Muscle of arm (tissue), 12 donors: ENCODE results near the gene TUBB2A. TPM values are rescaled to one million over a fixed set of nuclear protein-coding genes. Genes with fewer than 3 reads are reported as not detected.

Source experiments
- DNase-seq: peaks from one replicate; pipeline ENCODE4 v3.0.0-alpha.2; 2013
- polyA plus RNA-seq, 12 donors: library from polyadenylated mRNA; unstranded; fragments of 120-200 nt; gene quantifications; one replicate each; pipeline ENCODE4 v1.2.1, GENCODE V29; 2013; ENCODE audit not compliant: insufficient read length in 12 of 12

TUBB2A gene
- polyA plus RNA-seq, 12 donors, result 58.0 to 116 (median 77.1) TPM; not detected in 1

DNA sequence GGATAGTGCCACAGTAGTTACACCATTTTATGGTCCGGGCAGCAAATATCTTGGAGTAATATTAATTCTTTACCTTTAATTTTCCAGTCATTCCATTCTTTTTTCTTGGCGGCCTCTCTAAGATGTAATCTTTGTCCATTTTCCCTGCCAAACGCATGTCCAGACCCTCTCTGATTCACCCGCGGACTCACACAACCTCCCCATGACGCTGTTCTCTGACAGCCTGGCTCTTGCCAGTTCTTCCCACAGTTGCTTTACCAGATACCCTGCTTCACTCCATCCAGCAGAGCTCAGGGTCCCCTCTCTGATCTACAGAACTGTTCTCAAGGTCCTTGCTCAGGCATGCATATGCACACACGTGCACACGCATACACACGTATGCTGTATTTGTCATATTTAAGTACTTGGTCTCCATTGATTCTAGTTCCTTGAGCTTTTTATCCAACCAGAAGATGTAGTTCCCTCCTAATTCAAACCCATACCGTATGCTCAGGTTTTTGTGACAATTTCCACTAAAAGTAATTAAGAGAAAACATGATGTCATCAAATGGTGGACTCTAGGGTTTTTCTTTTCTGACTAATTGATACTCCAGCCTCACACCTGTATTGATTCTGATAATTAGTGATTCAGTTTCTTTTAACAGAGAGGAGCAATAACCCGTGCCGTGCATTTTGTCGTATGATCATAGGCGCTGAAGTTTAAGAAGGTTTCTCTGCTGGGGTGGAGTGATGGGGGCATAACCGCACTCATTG lies 28.8 kb downstream of the TUBB2A start:
- DNase-seq, result peak; percentile 41

GRCh38 chr6:3125815-3126214 lies 31.5 kb downstream of the TUBB2A start:
- no peak for DNase-seq

- DNase-seq, result no peak
These were observed 32.7 kb downstream of the TUBB2A start for GRCh38 chr6:3124667-3125066.

DNA sequence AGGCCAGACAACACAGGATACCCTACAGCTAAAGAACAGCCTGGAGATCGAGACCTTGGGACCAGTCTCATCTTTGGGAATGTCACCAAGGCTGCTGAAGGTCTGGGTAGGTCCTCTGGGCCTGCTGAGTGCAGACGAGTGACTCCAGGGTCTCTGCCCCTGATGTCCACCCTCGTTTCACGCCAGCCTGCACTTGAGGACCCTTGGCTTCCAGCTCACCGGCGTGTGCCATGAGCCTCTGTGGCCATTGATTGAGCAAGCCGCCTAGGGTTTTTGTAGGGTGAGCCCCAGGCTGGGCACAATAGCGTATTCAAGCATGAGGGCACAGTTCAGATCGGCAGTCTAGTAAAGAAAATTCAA lies 34.5 kb downstream of the TUBB2A start:
- DNase-seq, result no peak

GRCh38 chr6:3120765-3121089 lies 36.6 kb downstream of the TUBB2A start:
- no peak for DNase-seq

DNA sequence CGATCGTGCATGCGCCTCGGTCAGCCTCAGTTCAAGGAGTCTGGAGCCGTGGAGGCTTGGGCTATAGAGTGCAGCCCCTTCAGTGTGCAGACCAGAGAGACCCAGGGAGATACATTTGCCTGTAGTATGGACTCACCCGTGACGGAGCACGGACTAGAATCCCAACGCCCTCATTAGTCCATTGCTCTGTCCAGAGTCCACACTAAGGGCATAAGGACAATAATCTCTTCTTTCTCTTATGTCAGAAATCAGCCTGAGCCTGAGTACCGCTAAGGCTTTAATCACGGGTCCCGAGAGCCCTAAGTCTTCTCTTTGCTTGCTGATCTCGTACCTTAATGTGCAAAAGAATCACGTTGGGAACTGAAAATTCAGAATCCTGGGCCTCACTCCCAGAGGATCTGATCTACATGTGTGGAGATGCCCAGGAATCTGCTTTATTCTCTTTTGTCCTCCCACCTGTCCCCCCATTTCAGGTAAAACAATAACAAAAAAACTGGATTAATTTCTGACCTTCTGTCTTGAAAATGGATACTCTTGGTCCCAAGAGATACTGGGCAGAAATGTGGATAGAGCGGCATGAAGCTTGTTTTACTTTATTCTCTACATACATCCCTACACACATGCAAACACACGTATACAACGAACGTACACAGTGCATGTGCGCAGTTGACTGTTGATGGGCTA lies 38.2 kb downstream of the TUBB2A start:
- DNase-seq, result peak; percentile 50

DNA sequence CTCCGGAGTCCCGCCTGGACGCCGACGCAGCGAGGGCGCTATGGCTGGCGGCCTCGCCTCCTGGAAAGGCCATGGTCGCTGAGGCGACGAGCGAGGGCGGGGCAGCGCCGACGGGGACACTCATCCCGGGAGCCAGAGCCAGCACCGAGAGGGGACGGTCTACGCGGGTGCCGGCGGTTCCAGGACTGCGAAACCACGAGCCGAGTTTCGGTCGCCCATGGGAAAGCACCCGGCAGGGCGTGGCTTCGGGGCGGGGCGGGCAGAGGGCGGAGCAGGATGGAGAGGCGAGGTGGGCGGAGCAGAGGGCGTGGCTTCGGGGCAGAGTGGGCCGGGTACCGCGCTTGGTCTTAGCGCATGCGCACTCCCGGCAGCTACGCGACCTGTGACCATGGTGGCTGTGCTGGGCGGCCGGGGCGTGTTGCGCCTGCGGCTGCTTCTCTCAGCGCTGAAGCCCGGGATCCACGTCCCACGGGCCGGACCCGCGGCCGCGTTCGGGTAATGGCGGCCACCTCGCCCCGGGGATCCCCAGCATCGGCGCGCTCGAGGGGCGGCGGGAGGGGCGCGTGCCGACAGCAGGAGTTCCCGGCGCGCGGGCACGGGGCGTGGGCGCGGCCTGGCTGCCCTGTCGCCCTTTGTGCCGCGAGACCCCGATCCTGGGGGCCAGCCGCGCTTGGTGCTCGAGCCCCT lies 38.8 kb downstream of the TUBB2A start, which contains the start of gene BPHL:
Gene BPHL, plus strand, starts transcription at position 359 of the 687 bp plus-strand sequence. Its CDS starts 30 bp downstream, at position 389.
- DNase-seq, result peak; percentile 96

- DNase-seq, result no peak
These were observed 39.4 kb downstream of the TUBB2A start for GRCh38 chr6:3117912-3118352.

DNA sequence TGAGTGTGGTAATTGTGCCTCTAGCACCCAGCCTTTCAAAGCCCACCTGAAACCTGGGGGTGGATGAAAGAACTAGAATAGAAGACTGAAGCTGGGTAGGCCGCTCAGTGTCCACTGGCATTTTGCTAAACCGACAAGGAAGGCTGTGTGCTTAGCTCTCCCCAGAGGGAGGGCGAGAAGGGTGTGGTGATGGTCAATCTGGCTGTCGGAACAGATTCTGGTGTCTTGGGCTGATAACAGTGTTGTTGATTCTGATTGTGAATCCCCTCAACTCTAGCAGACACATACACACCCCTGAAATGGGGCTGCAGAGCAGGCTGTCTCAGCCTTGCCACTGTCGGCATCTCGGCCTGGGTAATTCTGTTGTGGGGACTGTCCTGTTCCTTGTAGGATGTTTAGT lies 43.0 kb downstream of the TUBB2A start:
- DNase-seq, result no peak

GRCh38 chr6:3109761-3110160 lies 47.6 kb downstream of the TUBB2A start:
- no peak for DNase-seq

DNA sequence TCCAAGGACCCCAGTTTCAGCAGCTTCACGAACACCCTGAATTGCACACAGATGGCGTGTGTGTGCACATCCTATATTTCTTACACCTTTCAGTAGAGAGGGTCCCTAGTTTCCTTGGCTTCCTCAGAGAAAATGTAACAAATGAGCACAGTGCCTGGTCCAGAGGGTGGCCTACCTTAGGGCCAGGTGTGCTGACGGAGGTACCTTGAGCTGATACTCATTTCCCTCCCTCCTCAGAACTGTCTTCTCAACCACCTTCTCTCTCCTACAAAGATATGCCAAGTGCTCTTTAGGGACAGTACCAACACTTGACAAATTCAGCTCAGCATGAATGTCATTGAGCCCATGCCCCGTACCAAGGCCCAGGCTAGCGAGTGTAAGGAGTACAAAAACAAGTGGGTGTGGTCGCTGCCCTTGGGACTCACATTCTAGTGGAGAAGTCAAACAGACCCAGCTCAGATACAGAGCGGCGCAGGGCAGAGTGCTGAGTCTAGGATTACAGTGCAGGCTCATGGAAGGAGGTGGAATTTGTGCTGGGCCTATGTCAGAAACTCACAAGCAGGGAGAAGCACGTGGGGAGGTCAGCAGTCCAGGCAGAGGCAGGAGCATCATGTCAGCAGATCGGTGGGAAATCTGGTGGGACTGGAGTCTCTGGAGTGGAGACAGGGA lies 48.5 kb downstream of the TUBB2A start:
- no peak for DNase-seq

Other genes starting within 250 kb of the TUBB2A start
- gene SERPINB6, start 186.0 kb downstream of the TUBB2A start, polyA plus RNA-seq, result 10 to 100 TPM in 11 of 12 donors, not detected in 1; 68.8 to 98.2 (median 78.3) TPM
- gene NQO2, start 157.7 kb downstream of the TUBB2A start, polyA plus RNA-seq, result 10 to 100 TPM in 11 of 12 donors, not detected in 1; 13.9 to 29.6 (median 17.9) TPM
- gene RIPK1, start 89.0 kb downstream of the TUBB2A start, polyA plus RNA-seq, result 10 to 100 TPM in 9 of 12 donors, 1 to 10 TPM in 2, not detected in 1; 8.8 to 23.9 (median 13.1) TPM
- gene BPHL, start 38.8 kb downstream of the TUBB2A start, polyA plus RNA-seq, result 100 to 1,000 TPM in 1 of 12 donors, 10 to 100 TPM in 11; 27.9 to 875 (median 31.9) TPM
- 100 to 1,000 TPM in 1 of 12 donors, 10 to 100 TPM in 10, not detected in 1; 33.2 to 102 (median 53.3) TPM for gene TUBB2B, start 70.1 kb upstream of the TUBB2A start, polyA plus RNA-seq
- 10 to 100 TPM in 9 of 12 donors, 1 to 10 TPM in 2, not detected in 1; 9.6 to 35.7 (median 12.4) TPM for gene PSMG4, start 101.4 kb upstream of the TUBB2A start, polyA plus RNA-seq